HAP-1 (cell line): ENCODE measurements around the gene PXDN.

Source experiments
- DNase-seq, 2 experiments: peaks; one replicate each; pipeline ENCODE4 v3.0.0-alpha.2; 2016 to 2020; ENCODE audit warnings: low spot score in 2 of 2
- H3K27me3 ChIP-seq: fragments of 250-450 bp; sonication (Bioruptor Pico); 2 replicates; pipeline ENCODE4 v1.5.1; 2020; ENCODE audit warnings: low read depth, mild to moderate bottlenecking, moderate library complexity
- H3K36me3 ChIP-seq: fragments of 250-450 bp; sonication (Bioruptor Pico); replicated peaks from 2 replicates; pipeline ENCODE4 v1.5.1; 2020; ENCODE audit warnings: mild to moderate bottlenecking
- H3K4me1 ChIP-seq: fragments of 250-450 bp; sonication (Bioruptor Pico); 2 replicates; pipeline ENCODE4 v1.5.1; 2020; ENCODE audit warnings: mild to moderate bottlenecking
- H3K4me3 ChIP-seq: fragments of 250-450 bp; sonication (Bioruptor Pico); 2 replicates; pipeline ENCODE4 v1.5.1; 2020; ENCODE audit warnings: mild to moderate bottlenecking, moderate library complexity
- H3K9me3 ChIP-seq: fragments of 250-450 bp; sonication (Bioruptor Pico); 2 replicates; pipeline ENCODE4 v1.5.1; 2020; ENCODE audit warnings: mild to moderate bottlenecking, moderate library complexity
- in situ Hi-C: fragments of 300-500 bp; cut with MboI; formaldehyde crosslinking; loops from 3 replicates; pipeline ENCODE4 v1.14.3; 2020; ENCODE audit warnings: low sequenced_read_pairs, inconsistent platforms, mixed read lengths

Gene PXDN

DNA sequence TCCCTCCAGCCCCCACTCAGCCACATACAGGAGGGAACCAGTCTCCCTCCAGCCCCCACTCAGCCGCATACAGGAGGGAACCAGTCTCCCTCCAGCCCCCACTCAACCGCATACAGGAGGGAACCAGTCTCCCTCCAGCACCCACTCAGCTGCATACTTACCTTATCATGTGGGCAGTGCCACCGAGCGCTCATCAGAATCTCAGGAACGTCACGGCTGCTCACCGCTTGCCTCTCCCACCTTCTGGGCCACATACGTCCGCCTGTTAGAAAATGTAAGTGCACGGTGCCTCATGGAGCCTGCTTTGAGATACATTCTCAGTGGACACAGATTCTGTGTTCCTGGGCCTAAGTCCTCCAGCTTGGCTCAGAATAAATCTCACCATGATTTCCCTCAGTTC, 124.8 kb downstream of the PXDN start:
- in situ Hi-C loops: no loop called here
- H3K27me3 ChIP-seq: no peaks in the 10 kb centered on the region
- H3K9me3 ChIP-seq: no peaks in the 10 kb centered on the region
- no peaks in the 10 kb centered on the region for H3K4me1 ChIP-seq
- H3K36me3 ChIP-seq: no peaks in the 10 kb centered on the region
- no peak overlapping the region for H3K4me3 ChIP-seq
- no peak for DNase-seq

DNA sequence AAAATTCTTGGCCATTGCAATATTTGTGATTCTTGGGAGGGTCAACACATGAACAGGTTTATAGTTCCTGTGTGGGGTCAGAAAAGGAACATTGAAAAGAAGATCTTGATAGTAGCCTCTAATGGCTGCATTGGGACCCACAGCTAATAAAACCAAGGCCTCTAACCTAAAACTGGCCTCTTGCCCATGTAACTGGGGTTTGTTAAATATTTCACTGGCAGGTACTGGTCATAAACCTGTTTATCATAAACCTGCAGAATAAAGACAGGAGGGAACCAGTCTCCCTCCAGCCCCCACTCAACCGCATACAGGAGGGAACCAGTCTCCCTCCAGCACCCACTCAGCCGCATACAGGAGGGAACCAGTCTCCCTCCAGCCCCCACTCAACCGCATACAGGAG, 125.3 kb downstream of the PXDN start:
- in situ Hi-C loops: no loop called here

DNA sequence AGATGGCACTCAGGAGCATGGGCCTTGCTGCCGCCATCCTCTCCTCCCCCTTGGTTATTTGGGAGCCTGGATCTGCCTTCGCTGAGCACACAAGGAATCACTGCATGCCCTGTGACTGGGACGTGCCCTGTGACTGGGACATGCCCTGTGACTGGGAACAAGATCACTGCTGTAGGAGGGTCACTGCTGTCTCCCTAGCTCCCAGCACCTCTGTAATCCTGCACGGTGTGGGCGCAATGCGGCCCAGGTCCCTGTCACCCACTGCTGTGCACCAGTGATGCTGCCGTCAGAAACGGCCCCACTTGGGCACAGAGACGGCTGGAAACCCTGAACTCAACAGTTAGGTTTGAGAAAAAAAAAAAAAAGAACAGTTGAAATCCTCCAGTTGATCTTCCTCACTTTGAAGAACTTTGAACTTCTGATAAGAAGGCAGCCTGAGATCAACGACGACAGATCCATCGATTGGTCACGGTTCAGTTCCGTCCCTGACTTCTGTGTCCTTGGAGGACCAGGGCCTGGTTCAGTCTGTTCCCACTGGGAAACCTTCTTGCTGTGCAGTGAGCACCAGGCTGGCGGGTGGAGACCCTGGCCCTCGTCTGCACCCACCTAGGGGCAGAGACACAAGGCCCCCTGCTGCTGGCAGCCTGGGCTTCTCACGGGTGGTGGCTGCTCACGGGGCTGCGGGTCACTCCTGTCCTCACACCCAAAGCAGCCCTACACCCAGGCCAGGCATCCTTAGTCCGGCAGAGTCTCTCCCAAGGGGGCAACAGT, 125.9 kb downstream of the PXDN start:
- Histone ChIP-seq H3K9me3 (no peaks in the 10 kb centered on the region), H3K4me1 (no peaks in the 10 kb centered on the region), H3K36me3 (no peaks in the 10 kb centered on the region), H3K4me3 (no peak overlapping the region), H3K27me3 (no peaks in the 10 kb centered on the region)
- DNase-seq: no peak
- in situ Hi-C loops: no loop called here

More for the DNA sequence above, 125.3 kb downstream of the PXDN start:
- H3K4me3 ChIP-seq: no peak overlapping the region
- no peak for DNase-seq
- no peaks in the 10 kb centered on the region for H3K36me3 ChIP-seq
- no peaks in the 10 kb centered on the region for H3K4me1 ChIP-seq
- H3K9me3 ChIP-seq: no peaks in the 10 kb centered on the region
- no peaks in the 10 kb centered on the region for H3K27me3 ChIP-seq

DNA sequence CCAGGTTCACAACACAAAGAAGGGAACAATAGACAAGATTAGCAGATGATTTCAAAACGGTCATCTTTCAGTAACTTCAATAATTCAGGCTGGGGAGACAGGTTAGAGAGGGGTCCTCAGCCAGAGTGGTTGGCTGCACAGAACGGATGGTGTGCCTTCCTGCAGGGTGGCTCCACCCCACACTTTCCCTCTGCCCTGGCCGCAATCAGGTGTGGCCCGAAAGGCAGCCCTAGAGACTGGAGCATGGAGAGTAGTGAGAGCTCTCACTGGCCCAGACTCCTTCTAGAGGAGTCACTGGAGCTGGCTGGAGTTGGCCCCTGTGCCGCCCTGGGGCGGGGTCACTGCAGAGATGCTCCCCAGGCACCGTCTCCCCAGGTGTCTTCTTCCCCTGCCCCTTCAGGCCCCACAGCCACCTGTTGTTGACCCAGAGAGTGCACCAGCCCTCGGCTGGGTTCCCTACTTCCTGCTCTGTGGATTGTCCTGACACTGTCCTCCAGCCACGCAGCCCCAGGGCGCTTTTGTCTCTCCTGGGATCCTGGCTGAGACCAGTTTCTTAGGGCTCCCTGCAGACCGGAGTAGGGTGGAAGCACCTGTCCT, 126.8 kb downstream of the PXDN start:
- Histone ChIP-seq H3K4me3 (no peak overlapping the region), H3K27me3 (no peaks in the 10 kb centered on the region), H3K9me3 (no peaks in the 10 kb centered on the region), H3K36me3 (no peaks in the 10 kb centered on the region), H3K4me1 (no peaks in the 10 kb centered on the region)
- in situ Hi-C loops: no loop called here
- no peak for DNase-seq

DNA sequence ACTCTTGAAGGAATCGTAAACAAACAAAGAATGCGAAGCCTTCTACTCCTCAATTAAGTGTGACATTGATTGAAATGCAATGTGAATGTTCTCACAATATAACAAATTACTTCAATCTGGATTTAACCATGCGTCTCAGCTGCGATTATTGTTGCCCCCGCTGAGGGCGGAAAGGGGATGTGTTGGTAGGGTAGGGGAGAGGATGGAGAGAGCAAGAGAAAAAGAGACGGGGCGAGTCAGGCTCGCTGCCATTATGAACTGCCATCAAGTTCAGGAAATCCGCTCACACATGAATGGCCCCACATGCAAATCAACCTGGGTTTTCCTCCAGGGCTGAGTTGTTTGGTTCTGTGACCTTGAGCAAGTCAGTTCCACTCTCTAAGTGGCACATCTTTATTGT, 129.8 kb downstream of the PXDN start:
- H3K4me1 ChIP-seq: no peaks in the 10 kb centered on the region
- H3K4me3 ChIP-seq: no peak overlapping the region
- H3K36me3 ChIP-seq: no peaks in the 10 kb centered on the region
- H3K9me3 ChIP-seq: no peaks in the 10 kb centered on the region
- no peak for DNase-seq
- H3K27me3 ChIP-seq: no peaks in the 10 kb centered on the region
- in situ Hi-C loops: no loop called here

DNA sequence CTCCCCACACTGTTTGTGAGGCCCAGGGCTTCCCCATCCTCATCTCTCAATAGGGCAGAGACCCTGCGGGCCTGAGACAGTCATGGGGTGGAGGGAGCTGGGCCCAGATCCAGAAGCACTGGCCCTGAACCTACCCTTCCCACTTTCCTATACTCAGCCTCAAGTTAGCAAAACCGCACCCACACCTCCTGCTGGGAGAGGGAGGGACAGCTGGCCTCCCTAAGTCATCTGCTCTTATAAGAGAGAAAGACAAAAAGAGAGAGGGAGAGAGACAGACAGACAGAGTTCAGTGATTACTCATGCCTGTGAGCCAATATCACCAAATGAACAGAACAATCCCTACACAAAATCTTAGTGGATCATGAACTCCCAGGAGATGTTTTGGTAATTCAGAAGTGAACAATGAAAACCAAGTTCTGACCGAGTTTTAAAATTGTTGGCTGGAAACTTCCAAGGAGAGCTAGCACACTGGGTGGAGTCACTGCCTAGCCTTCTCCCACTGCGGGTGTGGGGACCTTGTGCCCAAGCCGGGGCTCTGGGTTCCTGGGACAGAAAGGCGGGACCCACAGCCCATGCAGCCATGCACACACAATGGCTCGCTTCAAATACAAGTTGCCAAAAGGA, 130.5 kb downstream of the PXDN start:
- in situ Hi-C loops: no loop called here

DNA sequence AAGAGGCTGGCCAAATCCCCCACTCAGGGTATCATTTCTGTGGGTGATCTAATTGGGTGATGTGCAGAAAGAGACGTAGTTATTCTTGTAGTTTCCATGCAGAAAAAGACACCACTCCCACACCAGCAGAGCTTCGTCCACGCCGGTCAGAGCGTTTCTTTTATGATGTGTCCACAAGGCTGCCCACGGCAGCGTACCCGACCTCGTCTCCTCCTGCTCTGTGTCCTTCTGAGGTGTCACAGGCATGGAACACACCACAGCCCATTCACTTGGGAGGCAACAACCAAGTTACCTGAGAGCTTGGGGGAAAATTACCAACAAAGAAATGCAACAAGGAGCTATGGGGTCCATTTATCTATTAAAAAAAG, 131.3 kb downstream of the PXDN start:
- in situ Hi-C loops: no loop called here
- Histone ChIP-seq H3K4me1 (no peaks in the 10 kb centered on the region), H3K27me3 (no peaks in the 10 kb centered on the region), H3K36me3 (no peaks in the 10 kb centered on the region), H3K4me3 (no peak overlapping the region), H3K9me3 (no peaks in the 10 kb centered on the region)
- DNase-seq: no peak

More for the DNA sequence above, 130.5 kb downstream of the PXDN start:
- Histone ChIP-seq H3K4me3 (no peak overlapping the region), H3K4me1 (no peaks in the 10 kb centered on the region), H3K9me3 (no peaks in the 10 kb centered on the region), H3K36me3 (no peaks in the 10 kb centered on the region), H3K27me3 (no peaks in the 10 kb centered on the region)
- DNase-seq: no peak

DNA sequence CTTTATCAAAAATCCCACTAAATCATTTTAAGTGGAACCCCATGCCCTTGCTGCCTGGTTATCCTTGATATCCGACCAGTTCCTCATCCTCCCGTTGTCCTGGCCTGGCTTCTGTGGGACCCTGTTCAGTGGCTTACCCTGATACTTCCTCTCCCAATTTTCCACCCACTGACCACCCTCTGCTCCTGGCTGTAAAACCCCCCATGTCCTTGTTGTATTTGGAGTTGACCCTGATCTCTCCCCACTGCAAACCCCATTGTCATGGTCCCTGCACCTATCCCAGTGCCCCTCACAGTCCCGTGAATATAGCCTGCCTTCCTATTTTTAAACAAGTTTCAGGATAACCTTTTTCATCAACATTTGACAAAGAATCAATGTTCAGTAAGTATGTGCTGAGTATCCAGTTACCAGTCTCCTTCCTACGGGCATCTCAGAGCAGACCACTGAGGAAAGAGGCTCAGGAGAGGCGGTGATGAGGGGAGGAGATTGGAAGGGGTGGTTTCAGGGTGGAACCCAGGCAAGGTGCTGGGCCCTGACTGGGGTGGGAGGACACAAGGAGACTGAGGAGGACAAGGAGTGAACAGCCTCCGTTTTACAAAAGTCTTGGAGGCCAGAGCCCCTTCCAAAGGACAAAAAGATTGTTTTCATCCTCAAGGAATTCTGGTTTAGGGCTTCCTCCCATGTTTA, 131.8 kb downstream of the PXDN start:
- Histone ChIP-seq H3K9me3 (no peaks in the 10 kb centered on the region), H3K4me1 (no peaks in the 10 kb centered on the region), H3K36me3 (no peaks in the 10 kb centered on the region), H3K27me3 (no peaks in the 10 kb centered on the region), H3K4me3 (no peak overlapping the region)
- in situ Hi-C loops: no loop called here
- no peak for DNase-seq

DNA sequence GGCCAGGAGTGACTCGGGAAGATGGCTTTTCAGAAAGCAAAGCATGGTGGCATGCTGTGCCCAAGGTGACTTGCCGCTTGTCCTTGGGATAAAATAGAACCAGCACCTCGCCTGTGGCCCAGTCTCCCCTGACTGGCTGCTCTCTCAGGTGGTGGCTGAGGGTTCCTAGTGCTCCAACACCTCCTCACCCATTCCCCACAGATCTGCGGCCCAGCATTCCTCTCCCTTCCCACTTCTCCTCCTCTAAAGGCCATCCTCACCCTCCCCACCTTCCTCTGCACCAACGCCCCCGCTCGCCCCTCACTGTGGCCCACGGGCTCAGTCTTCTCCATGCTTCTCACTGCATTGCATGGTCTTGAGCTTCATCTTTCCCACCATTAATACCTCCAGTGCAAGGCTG, 132.4 kb downstream of the PXDN start:
- Histone ChIP-seq H3K4me1 (no peaks in the 10 kb centered on the region), H3K36me3 (no peaks in the 10 kb centered on the region), H3K27me3 (no peaks in the 10 kb centered on the region), H3K9me3 (no peaks in the 10 kb centered on the region), H3K4me3 (no peak overlapping the region)
- in situ Hi-C loops: no loop called here
- no peak for DNase-seq

DNA sequence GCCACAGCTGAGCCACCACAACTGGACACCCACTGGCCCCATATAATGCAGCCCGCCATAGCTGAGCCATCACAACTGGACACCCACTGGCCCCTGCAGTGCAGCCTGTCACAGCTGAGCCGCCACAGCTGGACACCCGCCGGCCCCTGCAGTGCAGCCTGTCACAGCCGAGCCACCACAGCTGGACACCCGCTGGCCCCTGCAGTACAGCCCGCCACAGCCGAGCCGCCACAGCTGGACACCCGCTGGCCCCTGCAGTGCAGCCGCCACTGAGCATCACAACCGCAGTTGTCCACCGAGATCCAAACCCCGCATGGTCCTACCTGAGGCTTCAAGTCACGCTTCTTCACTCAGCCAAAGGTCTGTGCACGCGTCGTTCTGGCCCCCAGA, 134.2 kb downstream of the PXDN start:
- no peak overlapping the region for H3K4me3 ChIP-seq
- no peaks in the 10 kb centered on the region for H3K9me3 ChIP-seq
- no peaks in the 10 kb centered on the region for H3K4me1 ChIP-seq
- peaks cover 4% of the 10 kb centered on the region; the same call in 1 of the 2 replicates for H3K27me3 ChIP-seq
- in situ Hi-C loops: no loop called here
- no peaks in the 10 kb centered on the region for H3K36me3 ChIP-seq
- no peak for DNase-seq

DNA sequence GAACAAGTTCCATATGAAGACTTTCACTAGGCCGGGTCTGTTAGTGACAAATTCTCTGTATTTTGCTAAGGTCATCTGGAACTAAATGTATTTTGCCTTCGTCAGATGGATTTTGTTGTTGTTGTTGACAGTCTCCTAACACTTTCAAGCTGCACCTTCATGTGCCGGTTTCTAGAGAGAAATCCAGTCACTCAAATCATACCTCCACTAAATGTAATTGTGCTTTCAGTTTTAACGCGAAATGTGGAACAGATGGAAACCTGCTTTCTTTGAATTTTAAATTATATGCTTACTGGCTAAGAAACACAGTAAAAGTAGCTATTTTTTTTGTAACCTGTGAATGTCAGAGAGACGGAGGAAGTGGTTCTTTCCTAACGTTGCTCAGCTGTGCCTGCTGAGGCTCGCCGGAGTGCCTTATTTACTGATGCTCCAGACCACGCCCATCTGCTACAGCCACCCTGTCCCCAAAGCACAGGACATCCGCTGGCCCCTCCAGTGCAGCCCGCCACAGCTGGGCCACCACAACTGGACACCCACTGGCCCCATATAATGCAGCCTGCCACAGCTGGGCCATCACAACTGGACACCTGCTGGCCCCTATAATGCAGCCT, 134.7 kb downstream of the PXDN start:
- Histone ChIP-seq H3K36me3 (no peaks in the 10 kb centered on the region), H3K9me3 (no peaks in the 10 kb centered on the region), H3K27me3 (peaks cover 5% of the 10 kb centered on the region; the same call in 1 of the 2 replicates), H3K4me1 (no peaks in the 10 kb centered on the region), H3K4me3 (no peak overlapping the region)
- in situ Hi-C loops: no loop called here
- no peak for DNase-seq

DNA sequence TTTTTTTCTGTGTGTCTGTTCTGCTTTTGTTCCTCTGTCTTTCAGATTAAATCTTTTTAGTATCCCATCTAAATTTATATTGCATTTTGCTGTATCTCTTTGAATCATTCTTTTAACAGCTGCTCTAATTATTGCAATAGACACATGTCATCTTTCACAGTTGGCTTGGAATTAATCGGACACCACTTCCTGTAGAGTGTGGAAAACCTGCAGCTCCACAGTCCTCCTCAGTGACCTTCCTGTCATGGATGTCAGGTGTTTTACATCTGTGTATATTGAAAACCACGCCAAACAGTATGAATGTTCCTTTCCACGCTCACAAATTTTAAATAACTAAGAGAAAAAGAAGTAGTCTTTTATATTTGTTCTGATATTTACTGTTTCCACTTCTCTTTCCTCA, 135.3 kb downstream of the PXDN start:
- in situ Hi-C loops: no loop called here
- Histone ChIP-seq H3K4me1 (no peaks in the 10 kb centered on the region), H3K9me3 (no peaks in the 10 kb centered on the region), H3K4me3 (no peak overlapping the region), H3K27me3 (peaks cover 7% of the 10 kb centered on the region; the same call in 1 of the 2 replicates), H3K36me3 (no peaks in the 10 kb centered on the region)
- no peak for DNase-seq

DNA sequence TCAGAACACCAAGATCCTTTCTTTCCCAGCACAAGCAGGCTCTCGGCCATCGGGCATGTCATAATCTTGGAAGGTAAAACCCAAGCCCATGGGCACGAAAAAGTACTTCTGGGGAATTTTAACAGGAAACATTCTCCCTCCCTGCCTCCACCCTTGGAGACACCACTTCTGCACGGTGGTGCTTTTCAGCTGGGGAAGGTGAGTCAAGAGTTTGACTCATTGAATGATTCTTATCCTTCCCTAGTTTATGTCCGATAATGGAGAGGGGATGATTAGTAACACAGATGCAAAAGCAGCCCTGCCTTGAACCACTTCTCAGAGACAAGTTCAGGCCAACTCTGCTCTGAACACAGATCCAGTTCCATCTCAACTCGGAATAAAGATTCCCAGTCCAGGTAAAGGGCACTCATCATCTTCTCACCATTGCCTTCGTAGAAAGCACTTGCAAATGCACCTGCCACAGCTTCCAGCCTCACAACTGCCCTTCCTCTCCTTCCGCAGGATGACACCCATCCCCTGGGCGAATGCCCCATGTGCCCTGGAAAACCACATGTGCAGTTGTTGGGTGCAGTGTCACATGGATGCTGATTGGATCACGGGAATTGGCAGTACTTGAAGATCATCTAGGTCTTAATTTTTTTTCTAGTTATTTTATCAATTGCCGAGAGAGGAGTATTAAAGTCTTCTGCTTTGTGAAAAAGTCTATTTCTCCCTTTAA, 136.2 kb downstream of the PXDN start:
- no peak for DNase-seq
- Histone ChIP-seq H3K4me1 (no peaks in the 10 kb centered on the region), H3K27me3 (peaks cover 7% of the 10 kb centered on the region; the same call in 1 of the 2 replicates), H3K36me3 (no peaks in the 10 kb centered on the region), H3K4me3 (no peak overlapping the region), H3K9me3 (no peaks in the 10 kb centered on the region)
- in situ Hi-C loops: no loop called here
